Neutrophil (primary cell): ENCODE measurements around the gene PLA2G15.
A peak's percentile ranks its signal among the peaks of the same experiment; 100 is the strongest.

Experiments
- H3K27ac ChIP-seq: fragments of 200-600 bp; sonication (generic); 2 replicates; pipeline ENCODE4 v1.5.1; 2016; ENCODE audit warnings: mild to moderate bottlenecking, moderate library complexity
- H3K27me3 ChIP-seq: fragments of 200-600 bp; sonication (generic); 2 replicates; pipeline ENCODE4 v1.6.0; 2016; ENCODE audit warnings: mild to moderate bottlenecking
- H3K36me3 ChIP-seq: fragments of 200-600 bp; sonication (generic); 2 replicates; pipeline ENCODE4 v1.5.1; 2017
- H3K4me1 ChIP-seq, 2 experiments: fragments of 200-600 bp in 1 of 2; sonication (generic) in 1 of 2; 1 replicate in 1 of 2; 2 replicates in 1 of 2; pipeline versions ENCODE4 v1.5.1 to v1.6.1; 2013 to 2016; ENCODE audit warnings: low read depth in 1 of 2, low read length in 1 of 2, mild to moderate bottlenecking in 1 of 2, moderate library complexity in 1 of 2; ENCODE audit not compliant: control insufficient read depth in 1 of 2, insufficient read depth in 1 of 2
- H3K4me3 ChIP-seq, 2 experiments: fragments of 200-600 bp in 1 of 2; sonication (generic) in 1 of 2; 1 replicate in 1 of 2; 2 replicates in 1 of 2; pipeline ENCODE4 v1.5.1; 2013 to 2016; ENCODE audit warnings: low read depth in 1 of 2, low read length in 1 of 2, mild to moderate bottlenecking in 1 of 2, moderate library complexity in 1 of 2
- H3K9me3 ChIP-seq: fragments of 200-600 bp; sonication (generic); 2 replicates; pipeline ENCODE4 v1.5.1; 2016
- TF ChIP-seq, protein P1 (sequence below): fragments of 200-600 bp; sonication (generic); IDR thresholded peaks from 2 replicates; pipeline ENCODE4 v1.5.1; 2016; ENCODE audit warnings: antibody characterized with exemption

Gene PLA2G15

DNA sequence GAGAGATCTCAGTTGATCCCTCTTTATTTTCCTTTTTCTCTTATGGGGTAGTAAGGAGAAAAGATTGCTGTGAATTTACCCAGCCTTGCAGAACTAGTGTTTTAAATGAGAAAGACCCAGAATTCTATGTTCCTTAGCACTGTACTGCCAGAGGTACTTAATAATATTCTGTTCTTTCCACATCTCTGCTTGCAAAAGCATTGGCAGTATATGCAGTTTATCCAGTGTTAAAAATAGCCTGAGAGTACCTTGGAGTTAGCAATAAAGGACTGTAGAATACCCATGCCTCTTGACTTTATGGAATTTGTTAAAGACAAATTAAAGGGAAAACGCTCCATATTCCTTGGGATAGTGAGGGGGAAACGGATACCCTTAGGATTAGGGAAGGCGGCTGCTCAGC, 31.1 kb downstream of the PLA2G15 start:
- H3K4me1 ChIP-seq, result peaks cover 0 to 4% of the 10 kb centered on the region in 2 experiments
- no peaks in the 10 kb centered on the region for H3K36me3 ChIP-seq
- H3K27ac ChIP-seq, result no peak overlapping the region
- no peak overlapping the region for H3K4me3 ChIP-seq
- TF ChIP-seq, protein P1, sequence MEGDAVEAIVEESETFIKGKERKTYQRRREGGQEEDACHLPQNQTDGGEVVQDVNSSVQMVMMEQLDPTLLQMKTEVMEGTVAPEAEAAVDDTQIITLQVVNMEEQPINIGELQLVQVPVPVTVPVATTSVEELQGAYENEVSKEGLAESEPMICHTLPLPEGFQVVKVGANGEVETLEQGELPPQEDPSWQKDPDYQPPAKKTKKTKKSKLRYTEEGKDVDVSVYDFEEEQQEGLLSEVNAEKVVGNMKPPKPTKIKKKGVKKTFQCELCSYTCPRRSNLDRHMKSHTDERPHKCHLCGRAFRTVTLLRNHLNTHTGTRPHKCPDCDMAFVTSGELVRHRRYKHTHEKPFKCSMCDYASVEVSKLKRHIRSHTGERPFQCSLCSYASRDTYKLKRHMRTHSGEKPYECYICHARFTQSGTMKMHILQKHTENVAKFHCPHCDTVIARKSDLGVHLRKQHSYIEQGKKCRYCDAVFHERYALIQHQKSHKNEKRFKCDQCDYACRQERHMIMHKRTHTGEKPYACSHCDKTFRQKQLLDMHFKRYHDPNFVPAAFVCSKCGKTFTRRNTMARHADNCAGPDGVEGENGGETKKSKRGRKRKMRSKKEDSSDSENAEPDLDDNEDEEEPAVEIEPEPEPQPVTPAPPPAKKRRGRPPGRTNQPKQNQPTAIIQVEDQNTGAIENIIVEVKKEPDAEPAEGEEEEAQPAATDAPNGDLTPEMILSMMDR, result no peak
- H3K9me3 ChIP-seq, result no peaks in the 10 kb centered on the region
- no peaks in the 10 kb centered on the region for H3K27me3 ChIP-seq

DNA sequence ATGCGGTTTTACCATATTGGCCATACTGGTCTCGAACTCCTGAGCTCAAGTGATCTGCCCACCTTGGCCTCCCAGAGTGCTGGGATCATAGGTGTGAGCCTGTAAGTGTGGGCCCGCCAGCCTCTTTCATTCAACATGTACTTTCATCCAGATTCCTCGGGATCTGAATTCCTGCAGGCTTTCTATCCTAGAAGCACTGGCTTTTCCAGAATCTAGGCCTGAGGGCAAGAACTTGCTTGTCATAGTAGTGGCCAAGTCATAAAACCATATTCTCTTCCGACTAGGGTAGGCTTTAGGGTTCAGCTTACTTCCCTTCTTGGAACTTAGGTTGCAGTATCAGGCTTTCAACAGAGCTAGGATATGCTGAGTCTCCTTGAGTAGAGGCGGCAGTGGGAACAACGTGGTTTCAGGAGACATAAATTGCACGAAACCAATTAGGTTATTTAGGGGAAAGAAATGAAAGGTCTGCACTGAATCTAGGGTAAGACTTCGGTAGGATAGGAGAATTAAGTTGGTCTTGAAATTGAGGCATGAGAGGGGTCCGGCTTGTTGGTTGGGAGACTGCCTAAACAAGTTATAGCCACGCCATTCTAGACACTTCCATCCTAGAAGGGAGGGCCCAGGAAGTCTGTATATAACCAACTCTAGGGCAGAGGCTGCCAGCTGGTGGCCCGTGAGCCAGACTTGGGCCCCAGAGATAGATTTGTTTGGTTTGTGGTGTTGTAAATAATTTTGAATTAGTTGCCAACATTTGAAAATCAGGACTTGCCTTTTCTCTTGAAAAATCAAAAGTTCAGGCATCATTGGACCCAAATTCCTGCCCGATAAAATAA, 34.8 kb downstream of the PLA2G15 start:
- no peaks in the 10 kb centered on the region for H3K36me3 ChIP-seq
- no peak overlapping the region for H3K27ac ChIP-seq
- H3K27me3 ChIP-seq, result no peaks in the 10 kb centered on the region
- H3K9me3 ChIP-seq, result no peaks in the 10 kb centered on the region
- TF ChIP-seq, protein P1, result no peak
- peaks cover 23 to 25% of the 10 kb centered on the region in 2 experiments for H3K4me1 ChIP-seq
- no peak overlapping the region for H3K4me3 ChIP-seq

DNA sequence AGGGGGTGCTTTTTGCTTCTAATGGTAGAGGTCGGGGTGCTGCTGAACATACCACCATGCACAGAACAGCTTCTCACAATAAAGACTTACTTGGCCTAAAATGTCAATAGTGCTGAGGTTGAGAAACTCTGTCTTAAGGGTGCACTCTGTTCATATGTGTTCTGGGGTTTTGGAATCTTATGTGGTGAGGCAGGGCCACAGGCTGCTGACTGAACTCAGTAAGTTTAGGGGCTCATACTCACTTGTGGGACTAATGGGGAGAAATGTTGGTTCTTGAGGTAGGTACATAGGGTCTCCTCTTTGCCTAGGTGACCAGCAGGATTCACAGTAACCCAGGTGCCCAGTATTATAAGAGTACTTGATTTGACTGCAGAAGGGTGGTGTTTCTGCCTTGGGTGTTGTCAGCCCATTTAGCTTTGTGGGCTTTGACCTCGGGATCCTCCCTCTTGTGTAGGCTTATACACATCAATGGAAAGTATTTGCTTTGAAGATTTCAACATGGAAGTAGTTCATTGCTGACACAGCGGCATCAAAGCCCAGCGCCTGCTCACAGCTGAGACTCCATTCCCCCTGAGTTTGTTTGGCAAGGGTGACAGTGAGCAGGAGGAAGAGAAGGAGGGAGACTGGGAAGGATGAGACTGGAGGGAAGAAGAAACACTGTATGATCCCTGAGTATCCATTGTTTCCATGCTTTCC, 36.3 kb downstream of the PLA2G15 start:
- Histone ChIP-seq H3K27me3 (no peaks in the 10 kb centered on the region), H3K4me1 (peaks cover 39 to 41% of the 10 kb centered on the region in 2 experiments), H3K4me3 (no peak overlapping the region), H3K27ac (no peak overlapping the region), H3K36me3 (no peaks in the 10 kb centered on the region), H3K9me3 (no peaks in the 10 kb centered on the region)
- TF ChIP-seq, protein P1, result no peak

DNA sequence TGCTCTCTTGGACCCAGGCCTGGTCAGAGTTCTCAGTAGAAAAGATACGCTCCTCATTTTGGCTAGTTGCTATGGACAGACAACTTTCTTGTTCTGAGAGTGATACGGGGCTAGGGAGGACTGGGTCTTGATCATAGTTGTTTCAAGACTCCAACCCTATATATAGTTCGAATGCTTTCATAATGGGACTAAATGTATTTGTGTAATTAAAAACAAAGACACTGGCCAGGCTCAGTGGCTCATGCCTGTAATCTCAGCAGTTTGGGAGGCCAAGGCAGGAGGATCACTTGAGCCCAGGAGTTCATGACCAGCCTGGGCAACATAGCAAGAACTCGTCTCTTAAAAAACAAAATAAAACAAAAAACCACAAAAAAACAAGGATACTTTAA, 36.9 kb downstream of the PLA2G15 start:
- H3K9me3 ChIP-seq, result no peaks in the 10 kb centered on the region
- H3K36me3 ChIP-seq, result no peaks in the 10 kb centered on the region
- no peaks in the 10 kb centered on the region for H3K27me3 ChIP-seq
- TF ChIP-seq, protein P1, result no peak
- no peak overlapping the region for H3K27ac ChIP-seq
- H3K4me3 ChIP-seq, result no peak overlapping the region
- H3K4me1 ChIP-seq, result peaks cover 43 to 46% of the 10 kb centered on the region in 2 experiments

GRCh38 chr16:68283346-68283745, 38.2 kb downstream of the PLA2G15 start:
- Histone ChIP-seq H3K4me3 (no peak overlapping the region), H3K4me1 (peaks cover 56 to 57% of the 10 kb centered on the region in 2 experiments), H3K9me3 (no peaks in the 10 kb centered on the region), H3K27me3 (no peaks in the 10 kb centered on the region), H3K27ac (peak overlapping the region; percentile 88), H3K36me3 (no peaks in the 10 kb centered on the region)
- TF ChIP-seq, protein P1, result no peak
